ENCODE measurements around the gene PGAP3. TPM values are rescaled to one million over a fixed set of nuclear protein-coding genes. Genes with fewer than 3 reads are reported as not detected.

Gene PGAP3
- total and polyA plus RNA-seq, 2 of the 4 experiments (the other 2 are of a cell fraction), result 4.3 to 9.8 TPM

GRCh38 chr17:39688945-39689344 is 1.1 kb upstream of the PGAP3 start:
- no peaks in the 10 kb centered on the region for H4K20me1 ChIP-seq (ENCODE audit: insufficient read depth, low read length)
- peak overlapping the region; percentile 95 for H3K4me2 ChIP-seq (ENCODE audit: low read depth, low read length)
- H3K36me3 ChIP-seq (ENCODE audit: control insufficient read depth, insufficient read depth, low read length), result peaks cover 4% of the 10 kb centered on the region; the same call in 1 of the 2 replicates
- peak overlapping the region; percentile 66; the same call in 1 of the 2 replicates for H3K23ac ChIP-seq (ENCODE audit: low read depth, low read length)
- peak overlapping the region; percentile 98 to 99 for H4K8ac ChIP-seq (ENCODE audit: low read depth in 2 of 2, low read length in 2 of 2)
- H3K79me1 ChIP-seq (ENCODE audit: low read depth in 1 of 2, low read length in 2 of 2), result peaks cover 8 to 16% of the 10 kb centered on the region in 2 experiments
- no peak for DNase-seq
- H4K91ac ChIP-seq (ENCODE audit: insufficient read depth, low read depth, low read length), result peak overlapping the region; percentile 46; the same call in 1 of the 2 replicates
- H3K9me3 ChIP-seq (ENCODE audit: control insufficient read depth, insufficient read depth, low read length), result no peaks in the 10 kb centered on the region
- ChIA-PET CTCF (interaction anchor here (2.3 kb wide), 1 partner anchor 11 kb away, joined by 7 read pairs; the partner anchor contains the start of gene ERBB2), POLR2A (ENCODE audit: unreplicated experiment) (no interaction called here)
- no TSS peak for BruUV-seq (replicated peaks)
- no peak overlapping the region for H2BK120ac ChIP-seq (ENCODE audit: low read depth, low read length)
- no peak for ATAC-seq (ENCODE audit: low read depth)
- H2AFZ ChIP-seq (replicated peaks; ENCODE audit: low read length, poor library complexity), result peak overlapping the region; percentile 87
- WGBS, 2 experiments (ENCODE audit: extremely low coverage in 2 of 2, insufficient read length in 1 of 2), result no CpG with 5 or more reads among the region's 3 CpGs
- no peaks in the 10 kb centered on the region for H3K27me3 ChIP-seq (ENCODE audit: control insufficient read depth, insufficient read depth, low read length)
- H3K4me1 ChIP-seq (ENCODE audit: control insufficient read depth, insufficient read depth, low read length), result peaks cover 9% of the 10 kb centered on the region
- intact Hi-C loops (cut with micrococcal nuclease) (no loop called here), dilution Hi-C loops (cut with HindIII; ENCODE audit: low sequenced_read_pairs, unreplicated experiment) (no loop called here), in situ Hi-C loops (cut with MboI; ENCODE audit: low sequenced_read_pairs) (no loop called here)
- peak overlapping the region; percentile 93 for H3K4ac ChIP-seq (ENCODE audit: low read depth, low read length)
- H3K18ac ChIP-seq (ENCODE audit: low read depth, low read length), result no peak overlapping the region
- H3K9me1 ChIP-seq (ENCODE audit: insufficient read depth, low read length), result peaks cover 8% of the 10 kb centered on the region
- H2AK5ac ChIP-seq (ENCODE audit: low read depth, low read length), result peak overlapping the region; percentile 42; the same call in 1 of the 2 replicates
- no peak overlapping the region for H2BK15ac ChIP-seq (ENCODE audit: low read depth, low read length)
- peak overlapping the region; percentile 78 for H3K14ac ChIP-seq (replicated peaks; ENCODE audit: low read depth, low read length)
- peak overlapping the region; percentile 81; the same call in 1 of the 2 replicates for H3K4me3 ChIP-seq (ENCODE audit: insufficient read depth, low read depth, low read length)
- no peak overlapping the region for H2BK5ac ChIP-seq (ENCODE audit: low read depth, low read length, poor library complexity, severe bottlenecking)
- no peak overlapping the region for H2BK20ac ChIP-seq (ENCODE audit: low read depth, low read length)
- no peak for TF ChIP-seq CTCF (conservative IDR thresholded peaks at IDR 0.05; ENCODE audit: low read depth, low read length)
- TF ChIP-seq SMC3 (IDR thresholded peaks at IDR 0.05; ENCODE audit: low read depth, low read length), result no peak
- TF ChIP-seq MAZ (IDR thresholded peaks at IDR 0.05; ENCODE audit: borderline replicate concordance, low read depth, low read length), result no peak
- no peak for TF ChIP-seq CHD1 (IDR thresholded peaks at IDR 0.05; ENCODE audit: low read depth, low read length)
- TF ChIP-seq MAFK (IDR thresholded peaks at IDR 0.05; ENCODE audit: low read depth, low read length), result no peak
- TF ChIP-seq RCOR1 (IDR thresholded peaks at IDR 0.05; ENCODE audit: insufficient replicate concordance, low read length), result no peak
- TF ChIP-seq RFX5 (IDR thresholded peaks at IDR 0.05; ENCODE audit: low read depth, low read length), result no peak
- no peak for TF ChIP-seq POLR2A (IDR thresholded peaks at IDR 0.05; ENCODE audit: low read depth, low read length)
- no peak for TF ChIP-seq RAD21 (IDR thresholded peaks at IDR 0.05; ENCODE audit: low read length)
- TF ChIP-seq ELK1 (IDR thresholded peaks at IDR 0.05; ENCODE audit: borderline replicate concordance, low read depth, low read length), result no peak
- no peak for TF ChIP-seq NFE2L2 (IDR thresholded peaks at IDR 0.05; ENCODE audit: low read depth, low read length)
- H3K27ac ChIP-seq (ENCODE audit: insufficient read depth, low read length), result no peak overlapping the region
- peak overlapping the region; percentile 87 for H3K9ac ChIP-seq (ENCODE audit: low read depth, low read length)
- no peak overlapping the region for H3K56ac ChIP-seq (ENCODE audit: extremely low read depth, insufficient read depth, low read length)
- peak overlapping the region; percentile 98 for H4K5ac ChIP-seq (ENCODE audit: low read depth, low read length)
- peak overlapping the region; percentile 83 for H2AK9ac ChIP-seq (replicated peaks; ENCODE audit: low read depth, low read length, poor library complexity)

All from IMR-90 (cell line).